H9 (cell line): Measurements from ENCODE around the gene FYN. TPM values are rescaled to one million over a fixed set of nuclear protein-coding genes. Genes with fewer than 3 reads are reported as not detected.

ENCODE experiments used
- DNase-seq: peaks from one replicate; pipeline ENCODE4 v3.0.0-alpha.2; 2017
- H2AFZ ChIP-seq: one replicate; pipeline ENCODE4 v1.6.1; 2013; ENCODE audit warnings: mild to moderate bottlenecking, low read length, control low read depth, moderate library complexity
- H2AK5ac ChIP-seq: 2 replicates; pipeline ENCODE4 v1.6.1; 2013; ENCODE audit warnings: low read length, control low read depth, mixed read lengths; ENCODE audit not compliant: insufficient read length
- H2BK120ac ChIP-seq: one replicate; pipeline ENCODE4 v1.6.1; 2013; ENCODE audit warnings: low read depth, mild to moderate bottlenecking, low read length, control low read depth, inconsistent platforms; ENCODE audit not compliant: poor library complexity, severe bottlenecking
- H2BK12ac ChIP-seq: 2 replicates; pipeline ENCODE4 v1.6.1; 2013; ENCODE audit warnings: low read length, control low read depth, mixed read lengths, low read depth; ENCODE audit not compliant: insufficient read length
- H2BK15ac ChIP-seq: 2 replicates; pipeline ENCODE4 v1.6.1; 2013; ENCODE audit warnings: low read depth, low read length, control low read depth
- H2BK20ac ChIP-seq: one replicate; pipeline ENCODE4 v1.6.1; 2013; ENCODE audit warnings: low read depth, mild to moderate bottlenecking, low read length, control low read depth, inconsistent platforms; ENCODE audit not compliant: poor library complexity, severe bottlenecking
- H2BK5ac ChIP-seq: 2 replicates; pipeline ENCODE4 v1.6.1; 2013; ENCODE audit warnings: low read length, control low read depth, mixed read lengths; ENCODE audit not compliant: insufficient read length
- H3K14ac ChIP-seq: 2 replicates; pipeline ENCODE4 v1.6.1; 2013; ENCODE audit warnings: low read length, control low read depth; ENCODE audit not compliant: insufficient read depth
- H3K18ac ChIP-seq: 2 replicates; pipeline ENCODE4 v1.6.1; 2013; ENCODE audit warnings: low read depth, mild to moderate bottlenecking, mixed read lengths, low read length, control low read depth; ENCODE audit not compliant: insufficient read length
- H3K23ac ChIP-seq: 2 replicates; pipeline ENCODE4 v1.6.1; 2013; ENCODE audit warnings: low read length, control low read depth, mixed read lengths, low read depth; ENCODE audit not compliant: insufficient read length
- H3K23me2 ChIP-seq: 2 replicates; pipeline ENCODE4 v1.6.1; 2013; ENCODE audit warnings: low read depth, mild to moderate bottlenecking, mixed read lengths, low read length, control low read depth; ENCODE audit not compliant: insufficient read length, poor library complexity, severe bottlenecking
- H3K27ac ChIP-seq: 2 replicates; pipeline ENCODE4 v1.5.1; 2013; ENCODE audit warnings: low read length, control low read depth, mixed read lengths, low read depth; ENCODE audit not compliant: insufficient read length
- H3K27me3 ChIP-seq: 2 replicates; pipeline ENCODE4 v1.6.1; 2013; ENCODE audit warnings: low read length, control low read depth, inconsistent platforms; ENCODE audit not compliant: insufficient read depth
- H3K4ac ChIP-seq: 2 replicates; pipeline ENCODE4 v1.6.1; 2013; ENCODE audit warnings: low read depth, mild to moderate bottlenecking, control low read depth, inconsistent platforms, low read length, moderate library complexity
- H3K4me1 ChIP-seq: 2 replicates; pipeline ENCODE4 v1.6.1; 2013; ENCODE audit warnings: low read length, control low read depth, inconsistent platforms; ENCODE audit not compliant: insufficient read depth
- H3K4me2 ChIP-seq: 2 replicates; pipeline ENCODE4 v1.6.1; 2013; ENCODE audit warnings: low read length, control low read depth, mixed read lengths; ENCODE audit not compliant: insufficient read length, insufficient read depth
- H3K56ac ChIP-seq: 2 replicates; pipeline ENCODE4 v1.6.1; 2013; ENCODE audit warnings: low read depth, mild to moderate bottlenecking, mixed read lengths, low read length, control low read depth; ENCODE audit not compliant: insufficient read length
- H3K79me1 ChIP-seq: 2 replicates; pipeline ENCODE4 v1.6.1; 2013; ENCODE audit warnings: low read depth, mild to moderate bottlenecking, moderate library complexity, low read length, control low read depth, inconsistent platforms; ENCODE audit not compliant: insufficient read depth, poor library complexity, severe bottlenecking
- H3K79me2 ChIP-seq: 2 replicates; pipeline ENCODE4 v1.6.1; 2013; ENCODE audit warnings: low read length, control low read depth, inconsistent platforms; ENCODE audit not compliant: insufficient read depth
- H3K9ac ChIP-seq: 2 replicates; pipeline ENCODE4 v1.6.1; 2013; ENCODE audit warnings: low read length, control low read depth, mixed read lengths; ENCODE audit not compliant: insufficient read length; ENCODE audit errors: extremely low read depth
- H3K9me3 ChIP-seq: one replicate; pipeline ENCODE4 v1.6.1; 2013; ENCODE audit warnings: low read depth, low read length, inconsistent platforms; ENCODE audit not compliant: control insufficient read depth
- H3T11ph ChIP-seq: one replicate; pipeline ENCODE4 v1.6.1; 2013; ENCODE audit warnings: mild to moderate bottlenecking, low read length, control low read depth, inconsistent platforms
- H4K20me1 ChIP-seq: one replicate; pipeline ENCODE4 v1.6.1; 2013; ENCODE audit not compliant: control insufficient read depth, insufficient read length, insufficient read depth
- H4K5ac ChIP-seq: 2 replicates; pipeline ENCODE4 v1.6.1; 2013; ENCODE audit warnings: low read depth, mild to moderate bottlenecking, mixed read lengths, low read length, control low read depth; ENCODE audit not compliant: insufficient read length
- H4K8ac ChIP-seq: replicated peaks from 2 replicates; pipeline ENCODE4 v1.6.1; 2013; ENCODE audit warnings: low read length, control low read depth, mixed read lengths, low read depth; ENCODE audit not compliant: insufficient read length
- H4K91ac ChIP-seq: 2 replicates; pipeline ENCODE4 v1.6.1; 2013; ENCODE audit warnings: low read depth, mild to moderate bottlenecking, moderate library complexity, mixed read lengths, low read length, control low read depth; ENCODE audit not compliant: insufficient read length
- H3K27ac Mint-ChIP-seq, 3 experiments: 2 replicates in 2 of 3; 3 replicates in 1 of 3; pipeline ENCODE4 v1.8.0; 2020 to 2021; ENCODE audit warnings: mixed read lengths in 3 of 3, mild to moderate bottlenecking in 1 of 3, moderate library complexity in 1 of 3
- H3K27me3 Mint-ChIP-seq: 2 replicates; pipeline ENCODE4 v1.8.0; 2021; ENCODE audit warnings: low read depth, mild to moderate bottlenecking, moderate library complexity, mixed read lengths
- H3K36me3 Mint-ChIP-seq, 3 experiments: 2 replicates in 2 of 3; 3 replicates in 1 of 3; pipeline ENCODE4 v1.8.0; 2020 to 2021; ENCODE audit warnings: low read depth in 3 of 3, mixed read lengths in 3 of 3; ENCODE audit not compliant: insufficient read depth in 1 of 3
- H3K4me1 Mint-ChIP-seq, 2 experiments: 2 replicates each; pipeline ENCODE4 v1.8.0; 2020; ENCODE audit warnings: mixed read lengths in 2 of 2
- H3K4me3 Mint-ChIP-seq, 2 experiments: 2 replicates in 1 of 2; 3 replicates in 1 of 2; pipeline ENCODE4 v1.8.0; 2020 to 2021; ENCODE audit warnings: mild to moderate bottlenecking in 2 of 2, mixed read lengths in 2 of 2, moderate library complexity in 1 of 2
- H3K9me3 Mint-ChIP-seq, 2 experiments: 2 replicates in 1 of 2; 3 replicates in 1 of 2; pipeline ENCODE4 v1.8.0; 2020; ENCODE audit warnings: mild to moderate bottlenecking in 2 of 2, mixed read lengths in 2 of 2, moderate library complexity in 1 of 2
- total RNA-seq: library from RNA; stranded (reverse); gene quantifications from 2 replicates; pipeline ENCODE4 v1.2.1, GENCODE V29; 2021
- TF ChIP-seq, protein P1 (sequence below): fragments of 200-600 bp; sonication (generic); conservative IDR thresholded peaks from 3 replicates; pipeline ENCODE4 v1.8.0; 2021; ENCODE audit warnings: antibody characterized with exemption, mild to moderate bottlenecking

Gene FYN
- total RNA-seq, 1 experiment from 2014 or later: 64.8 TPM

DNA sequence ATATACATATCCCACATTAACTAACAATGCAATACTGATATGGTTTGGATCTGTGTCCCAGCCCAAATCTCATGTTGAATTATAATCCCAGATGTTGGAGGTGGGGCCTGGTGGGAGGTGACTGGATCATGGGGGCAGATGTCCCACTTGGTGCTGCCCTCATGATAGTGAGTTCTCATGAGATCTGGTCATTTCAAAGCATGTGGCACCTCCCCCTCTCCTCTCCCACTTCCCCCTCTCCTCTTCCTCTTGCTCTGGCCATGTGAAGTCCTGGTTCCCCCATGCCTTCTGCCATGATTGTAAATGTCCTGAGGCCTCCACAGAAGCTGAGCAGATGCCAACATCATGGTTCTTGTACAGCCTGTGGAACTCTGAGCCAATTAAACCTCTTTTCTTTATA lies 71.2 kb downstream of the FYN start:
- no peaks in the 10 kb centered on the region for H3K79me1 ChIP-seq
- no peak overlapping the region for H2BK20ac ChIP-seq
- no peak overlapping the region for H3K4ac ChIP-seq
- H3K27me3 Mint-ChIP-seq: no peaks in the 10 kb centered on the region
- no peaks in the 10 kb centered on the region for H3K79me2 ChIP-seq
- no peak overlapping the region for H3T11ph ChIP-seq
- H3K4me2 ChIP-seq: no peak overlapping the region
- H3K23ac ChIP-seq: no peak overlapping the region
- no peak overlapping the region for H2AFZ ChIP-seq
- H3K9ac ChIP-seq: no peak overlapping the region
- H2AK5ac ChIP-seq: no peak overlapping the region
- TF ChIP-seq, protein P1, sequence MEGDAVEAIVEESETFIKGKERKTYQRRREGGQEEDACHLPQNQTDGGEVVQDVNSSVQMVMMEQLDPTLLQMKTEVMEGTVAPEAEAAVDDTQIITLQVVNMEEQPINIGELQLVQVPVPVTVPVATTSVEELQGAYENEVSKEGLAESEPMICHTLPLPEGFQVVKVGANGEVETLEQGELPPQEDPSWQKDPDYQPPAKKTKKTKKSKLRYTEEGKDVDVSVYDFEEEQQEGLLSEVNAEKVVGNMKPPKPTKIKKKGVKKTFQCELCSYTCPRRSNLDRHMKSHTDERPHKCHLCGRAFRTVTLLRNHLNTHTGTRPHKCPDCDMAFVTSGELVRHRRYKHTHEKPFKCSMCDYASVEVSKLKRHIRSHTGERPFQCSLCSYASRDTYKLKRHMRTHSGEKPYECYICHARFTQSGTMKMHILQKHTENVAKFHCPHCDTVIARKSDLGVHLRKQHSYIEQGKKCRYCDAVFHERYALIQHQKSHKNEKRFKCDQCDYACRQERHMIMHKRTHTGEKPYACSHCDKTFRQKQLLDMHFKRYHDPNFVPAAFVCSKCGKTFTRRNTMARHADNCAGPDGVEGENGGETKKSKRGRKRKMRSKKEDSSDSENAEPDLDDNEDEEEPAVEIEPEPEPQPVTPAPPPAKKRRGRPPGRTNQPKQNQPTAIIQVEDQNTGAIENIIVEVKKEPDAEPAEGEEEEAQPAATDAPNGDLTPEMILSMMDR: no peak
- no peak overlapping the region for H4K91ac ChIP-seq
- H4K5ac ChIP-seq: no peak overlapping the region
- no peaks in the 10 kb centered on the region for H4K20me1 ChIP-seq
- peaks cover 36 to 41% of the 10 kb centered on the region in 2 experiments for H3K4me1 Mint-ChIP-seq
- no peak overlapping the region for H3K18ac ChIP-seq
- no peaks in the 10 kb centered on the region for H3K9me3 ChIP-seq
- no peaks in the 10 kb centered on the region for H3K36me3 Mint-ChIP-seq
- no peak overlapping the region for H2BK120ac ChIP-seq
- DNase-seq: no peak
- no peaks in the 10 kb centered on the region for H3K9me3 Mint-ChIP-seq
- no peak overlapping the region for H3K14ac ChIP-seq
- H2BK12ac ChIP-seq: no peak overlapping the region
- H3K4me1 ChIP-seq: peaks cover 4% of the 10 kb centered on the region; the same call in 1 of the 2 replicates
- no peak overlapping the region for H4K8ac ChIP-seq
- H3K23me2 ChIP-seq: no peaks in the 10 kb centered on the region
- H3K4me3 Mint-ChIP-seq: no peak overlapping the region
- H2BK5ac ChIP-seq: no peak overlapping the region
- no peak overlapping the region for H3K27ac ChIP-seq
- H3K56ac ChIP-seq: no peak overlapping the region
- H3K27ac Mint-ChIP-seq: no peak overlapping the region
- no peaks in the 10 kb centered on the region for H3K27me3 ChIP-seq
- no peak overlapping the region for H2BK15ac ChIP-seq
